ENCODE results near the gene GABBR2. TPM values are rescaled to one million over a fixed set of nuclear protein-coding genes. Genes with fewer than 3 reads are reported as not detected.

The GABBR2 gene
- total RNA-seq, 1 donor from 2014 or later = not detected

GRCh38 chr9:98242426-98242825, 466.3 kb downstream of the GABBR2 start:
- DNase-seq (ENCODE audit: low read depth) (no peak), FAIRE-seq (no peak)
- no peaks in the 10 kb centered on the region for H3K27me3 ChIP-seq (ENCODE audit: control insufficient read depth, insufficient read depth, low read length)
- no peak overlapping the region for H3K4me3 ChIP-seq (ENCODE audit: low read depth, low read length)
- TF ChIP-seq CTCF (IDR thresholded peaks at IDR 0.05; ENCODE audit: insufficient read depth, low read length, severe bottlenecking) = no peak
- H3K36me3 ChIP-seq (ENCODE audit: control insufficient read depth, insufficient read depth, low read length) = peaks cover 22% of the 10 kb centered on the region

- TF ChIP-seq CTCF (IDR thresholded peaks at IDR 0.05; ENCODE audit: insufficient read depth, low read length, severe bottlenecking) = no peak
- DNase-seq (ENCODE audit: low read depth) (no peak), FAIRE-seq (no peak)
- no peaks in the 10 kb centered on the region for H3K27me3 ChIP-seq (ENCODE audit: control insufficient read depth, insufficient read depth, low read length)
- H3K4me3 ChIP-seq (ENCODE audit: low read depth, low read length) = no peak overlapping the region
- peaks cover 22% of the 10 kb centered on the region for H3K36me3 ChIP-seq (ENCODE audit: control insufficient read depth, insufficient read depth, low read length)
Measured at GRCh38 chr9:98241357-98242300, 467.1 kb downstream of the GABBR2 start.

GRCh38 chr9:98240475-98240874, 468.3 kb downstream of the GABBR2 start:
- no peak for DNase-seq (ENCODE audit: low read depth)
- no peak for TF ChIP-seq CTCF (IDR thresholded peaks at IDR 0.05; ENCODE audit: insufficient read depth, low read length, severe bottlenecking)
- no peak for FAIRE-seq
- no peaks in the 10 kb centered on the region for H3K27me3 ChIP-seq (ENCODE audit: control insufficient read depth, insufficient read depth, low read length)
- peaks cover 25% of the 10 kb centered on the region for H3K36me3 ChIP-seq (ENCODE audit: control insufficient read depth, insufficient read depth, low read length)
- H3K4me3 ChIP-seq (ENCODE audit: low read depth, low read length) = no peak overlapping the region

Other genes starting within 250 kb of the GABBR2 start
- 20.1 and 32.1 TPM in 2 replicates for gene ANKS6, start 87.6 kb upstream of the GABBR2 start, total RNA-seq
- 1.0 and 2.6 TPM in 2 replicates for gene GALNT12, start 98.7 kb upstream of the GABBR2 start, total RNA-seq
- gene COL15A1, start 235.0 kb upstream of the GABBR2 start, total RNA-seq = under 0.01 and 1.6 TPM in 2 replicates

All from bronchial epithelial cell (primary cell).